CD4-positive, alpha-beta T cell treated with Interleukin-2 at 100 ng/mL for 4 hours (primary cell): ENCODE results near the gene MIEN1.
"Not testable (repeated sequence)": the region's sequence is repeated elsewhere in the genome, so short reads cannot be mapped to it uniquely, and the experiment has no call there.

Source experiments
- DNase-seq: peaks from one replicate; pipeline ENCODE4 v3.0.0-alpha.2; 2020; ENCODE audit warnings: low spot score

Gene MIEN1, protein sequence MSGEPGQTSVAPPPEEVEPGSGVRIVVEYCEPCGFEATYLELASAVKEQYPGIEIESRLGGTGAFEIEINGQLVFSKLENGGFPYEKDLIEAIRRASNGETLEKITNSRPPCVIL

DNA sequence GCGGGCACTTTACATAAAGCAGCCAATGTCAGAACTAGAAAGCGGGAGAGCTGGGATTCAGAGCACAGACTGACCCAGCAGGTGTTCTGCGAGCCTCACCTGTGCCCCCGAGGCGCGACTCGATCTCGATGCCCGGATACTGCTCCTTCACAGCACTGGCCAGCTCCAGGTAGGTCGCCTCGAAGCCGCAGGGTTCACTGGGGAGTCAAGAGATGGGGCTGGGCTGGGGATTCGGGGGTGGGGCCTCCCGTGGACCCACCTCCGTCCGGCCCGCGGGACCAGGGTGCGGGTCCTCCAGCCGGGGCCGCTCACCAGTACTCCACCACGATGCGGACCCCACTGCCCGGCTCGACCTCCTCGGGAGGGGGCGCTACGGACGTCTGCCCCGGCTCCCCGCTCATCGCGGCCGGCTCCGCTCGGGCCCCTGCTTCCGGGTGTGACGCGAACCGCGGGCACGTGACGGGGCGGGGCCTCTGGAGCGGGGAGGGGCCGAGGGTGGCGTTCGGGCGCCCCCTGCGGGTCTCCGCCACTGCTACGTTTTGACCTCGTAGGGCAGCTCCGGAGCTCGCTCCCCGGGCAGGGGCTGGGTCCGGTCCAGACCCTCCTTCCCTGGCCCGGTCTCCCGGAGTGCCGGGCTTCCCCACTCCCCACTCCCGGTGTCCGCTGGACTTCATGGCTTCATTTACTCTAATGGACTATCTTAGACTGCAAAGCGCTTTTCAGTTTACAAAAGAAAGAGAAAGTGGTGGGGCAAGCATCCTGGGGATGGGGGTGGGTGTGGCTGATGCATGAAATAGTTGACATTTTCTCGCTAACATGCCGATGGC, at the start of gene MIEN1:
Gene MIEN1 (minus strand): TSS at position 438 of the 827 bp plus-strand sequence. CDS start 37 bp downstream, at position 401.
- peak; percentile 93 for DNase-seq

DNA sequence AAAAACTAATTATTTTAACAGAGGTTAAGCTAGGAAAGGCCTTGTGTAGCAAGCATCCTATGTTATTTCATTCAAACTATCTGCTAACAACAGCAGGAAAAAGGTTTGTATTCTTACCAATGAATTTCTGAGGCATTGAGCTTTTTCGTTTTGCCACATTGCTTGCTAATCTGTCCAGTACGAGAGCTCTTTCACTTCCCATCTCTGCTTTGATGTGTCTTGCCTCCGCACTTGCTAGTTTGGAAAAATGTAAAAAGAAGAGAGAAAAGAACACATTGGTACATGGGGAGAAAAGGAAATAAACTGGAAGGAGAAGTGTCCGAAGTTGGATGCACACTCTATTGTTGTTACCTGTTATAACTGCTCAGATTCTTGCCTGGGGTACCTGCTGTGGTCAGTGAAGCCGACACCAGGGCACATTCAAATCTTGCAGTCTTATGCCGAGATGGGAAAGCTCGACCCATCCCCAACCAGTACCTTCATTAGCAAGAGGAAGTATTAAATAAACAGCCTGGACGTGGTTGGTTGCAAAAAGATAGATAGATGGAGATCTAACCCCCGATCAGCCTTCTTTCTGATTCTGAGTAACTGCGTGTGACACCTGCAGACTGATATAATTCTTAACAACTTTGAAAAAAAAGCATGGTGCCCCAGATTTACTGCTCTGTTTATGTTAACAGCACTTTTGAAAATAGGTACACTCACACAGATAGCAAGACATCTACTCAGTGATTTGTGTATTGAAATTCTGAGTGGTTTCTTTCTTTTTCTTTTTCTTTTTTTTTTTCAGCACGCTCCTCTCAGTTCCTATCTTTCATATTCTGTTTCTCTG, 47.4 kb upstream of the MIEN1 start:
- DNase-seq: peak; percentile 73

DNA sequence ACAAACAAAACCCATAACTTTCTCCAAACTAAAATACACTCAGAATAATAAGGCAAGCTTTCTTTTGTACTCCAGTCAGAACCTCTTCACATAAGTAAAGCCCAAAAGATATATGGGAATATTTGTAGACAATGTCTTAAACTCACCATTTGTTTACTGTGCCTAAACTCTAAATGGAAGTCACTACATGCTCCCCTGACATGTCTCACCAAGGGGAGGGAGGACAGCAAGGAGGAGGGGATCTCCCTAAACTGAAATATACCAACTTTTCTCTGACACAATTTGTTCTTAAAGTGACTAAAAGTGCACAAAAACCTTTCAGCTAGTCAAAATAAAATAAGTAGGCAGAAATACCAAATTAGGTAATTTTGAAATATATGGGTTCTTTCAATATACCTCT, 45.9 kb upstream of the MIEN1 start:
- DNase-seq: peak; percentile 53

DNA sequence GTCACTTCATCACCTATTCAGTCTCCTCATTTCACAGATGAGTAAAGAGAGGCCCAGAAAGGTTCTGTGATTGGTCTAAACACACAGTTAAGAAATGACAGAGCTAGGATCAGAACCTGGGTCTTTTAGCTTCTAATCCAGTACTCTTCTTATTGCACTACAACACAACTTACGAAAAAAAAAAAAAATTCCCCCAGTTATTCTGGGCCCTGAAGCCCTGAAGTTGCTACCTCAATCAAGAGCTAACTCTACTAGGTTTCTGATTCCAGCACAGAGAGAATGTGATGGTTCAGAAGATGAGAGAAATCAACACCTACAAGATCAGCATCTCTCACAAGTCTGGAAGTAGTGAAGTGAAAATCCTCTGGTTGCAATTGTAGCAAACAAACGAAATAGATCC, 44.7 kb upstream of the MIEN1 start:
- DNase-seq: no peak

DNA sequence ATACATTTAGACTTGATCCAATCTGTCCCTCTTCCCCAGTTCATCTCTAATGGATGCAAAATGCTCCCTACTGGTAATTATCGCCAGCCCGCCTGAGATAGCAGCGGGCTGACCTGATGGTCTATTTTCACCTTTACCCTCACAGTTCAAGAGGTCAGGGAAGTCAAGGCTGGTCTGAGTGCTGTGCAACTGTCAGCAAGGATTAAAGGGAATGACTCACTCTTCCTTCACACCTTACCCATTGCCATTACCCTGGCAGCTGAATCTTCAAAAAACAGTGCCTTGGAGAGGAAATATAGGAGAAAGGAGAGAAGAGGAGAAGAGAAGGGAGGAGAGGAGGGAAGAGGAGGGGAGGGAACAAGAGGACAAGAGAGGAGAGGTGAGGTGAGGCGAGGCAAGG, 43.7 kb upstream of the MIEN1 start:
- DNase-seq: peak; percentile 30

DNA sequence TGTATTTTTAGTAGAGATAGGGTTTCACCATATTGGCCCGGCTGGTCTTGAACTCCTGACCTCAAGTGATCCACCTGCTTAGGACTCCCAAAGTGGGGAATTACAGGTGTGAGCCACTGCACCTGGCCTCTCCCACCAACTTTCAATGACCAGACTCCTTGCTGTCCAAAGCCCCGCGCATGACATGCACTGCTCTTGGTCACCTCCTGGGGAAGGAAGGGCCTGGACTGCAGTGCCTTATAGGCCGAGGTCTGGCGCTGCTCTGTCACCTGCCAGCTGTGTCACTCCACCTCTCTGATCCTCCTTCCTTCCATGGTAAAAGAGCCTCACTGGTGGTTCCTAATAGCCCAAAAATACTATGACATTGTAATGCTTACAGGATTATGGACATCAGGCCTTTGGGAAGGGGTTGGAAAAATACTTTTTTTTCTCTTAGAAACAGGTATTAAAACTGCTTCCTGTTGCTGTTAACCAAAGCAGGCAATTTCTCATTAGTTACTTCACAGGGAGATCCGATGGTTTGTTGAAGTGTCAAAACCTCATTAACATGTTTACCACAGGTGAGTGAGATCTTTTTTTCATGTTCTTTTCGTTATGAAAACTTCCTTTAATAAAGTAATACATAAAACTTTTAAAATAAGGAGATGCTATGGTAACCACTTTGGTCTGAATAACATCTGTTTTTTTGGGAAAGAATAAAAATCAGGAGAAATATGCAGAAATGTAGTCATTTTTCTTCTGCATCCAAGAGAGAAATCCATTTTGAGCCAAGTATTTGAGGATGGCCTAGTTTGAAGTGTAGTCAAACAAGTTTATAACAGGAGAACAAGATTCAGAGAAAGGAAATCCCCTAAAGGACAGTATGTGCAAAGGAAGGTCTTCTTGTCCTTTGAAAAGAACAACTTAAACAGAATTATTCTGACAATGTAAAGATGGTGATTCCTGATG, 42.9 kb upstream of the MIEN1 start:
- peak; percentile 53 for DNase-seq

DNA sequence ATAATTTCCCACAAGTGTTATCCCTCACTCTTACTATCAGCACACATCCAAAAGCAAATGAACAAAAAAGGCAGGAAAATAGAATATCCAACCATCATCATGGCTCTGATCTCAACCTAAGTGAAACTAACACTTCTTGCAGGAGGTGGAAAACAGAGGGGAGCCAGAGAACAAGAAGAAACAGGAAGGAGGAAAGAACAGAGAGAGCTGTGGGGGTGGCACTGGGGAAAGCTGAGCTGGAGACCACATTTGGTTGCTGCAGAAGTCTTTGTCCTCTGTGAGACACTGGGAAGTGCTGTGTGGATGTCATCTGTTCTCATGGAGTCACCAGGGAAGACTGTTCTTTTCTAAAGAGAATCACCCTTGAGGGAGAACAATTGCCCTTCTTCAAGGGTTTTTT, 42.1 kb upstream of the MIEN1 start:
- DNase-seq: no peak

DNA sequence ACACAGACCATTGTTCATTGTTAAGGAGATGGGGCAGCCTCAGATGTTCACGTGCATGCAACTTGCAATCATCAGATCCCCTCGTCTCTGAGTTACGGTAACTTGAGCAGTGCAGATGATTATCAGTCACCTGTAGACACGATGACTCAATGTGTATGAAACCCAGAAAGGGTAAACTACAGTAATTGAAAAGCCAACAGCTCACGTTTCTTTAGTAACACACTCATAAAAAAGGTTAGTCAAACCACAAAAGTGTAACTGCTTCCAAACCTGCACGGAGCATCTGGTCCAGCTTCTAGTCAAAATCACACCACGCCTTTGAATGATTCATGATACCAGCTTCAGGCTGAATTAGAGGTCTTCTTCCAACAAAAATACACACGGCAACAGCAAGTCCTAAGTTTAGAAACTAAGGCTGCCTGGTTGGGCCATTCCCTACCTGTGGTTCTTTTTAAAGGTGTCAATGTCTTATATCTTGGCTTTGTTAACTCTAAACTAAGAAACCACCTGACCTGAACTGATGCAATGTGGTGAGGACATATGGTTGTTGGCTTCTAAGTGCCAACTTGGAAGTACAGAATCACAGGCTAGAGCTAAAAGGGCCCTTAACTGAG, 39.7 kb upstream of the MIEN1 start:
- peak; percentile 93 for DNase-seq

DNA sequence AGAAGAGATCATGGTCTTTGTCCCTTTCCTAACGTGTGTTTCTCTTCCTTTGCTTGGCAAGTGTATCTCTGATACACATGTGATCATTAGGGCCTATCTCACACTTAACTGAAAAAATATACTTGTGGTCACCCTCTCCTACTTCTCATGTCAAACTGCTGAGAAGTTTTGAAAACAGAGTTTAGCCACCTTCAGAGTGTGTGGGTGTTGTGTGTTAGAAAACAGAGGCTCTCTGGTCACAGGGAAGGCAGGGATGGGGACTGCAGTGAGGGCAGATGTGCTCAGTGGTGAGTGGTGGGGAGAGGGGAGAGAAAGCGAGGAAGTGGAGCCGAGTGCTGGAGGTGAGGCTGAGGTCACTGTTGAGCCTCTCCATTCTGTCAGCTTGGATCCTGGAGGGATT, 36.8 kb upstream of the MIEN1 start:
- no peak for DNase-seq

DNA sequence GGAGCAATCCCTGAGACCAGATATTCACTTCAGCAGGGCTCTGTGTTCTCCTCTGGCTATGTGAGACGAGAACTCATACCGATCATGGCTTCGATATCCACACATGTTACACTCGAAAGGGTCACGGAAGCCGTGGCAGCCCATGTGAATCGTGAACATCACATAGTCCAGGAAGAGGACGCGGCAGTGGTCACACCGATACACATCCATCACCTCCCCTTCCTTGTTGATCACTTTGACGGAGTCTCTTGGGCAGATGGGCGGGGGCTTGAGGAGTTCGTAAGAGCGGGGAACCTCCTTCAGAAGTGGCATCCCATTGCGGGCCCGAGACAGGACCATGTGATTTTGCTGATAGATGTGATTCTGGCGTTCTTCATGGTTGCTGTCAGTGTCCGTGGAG, 35.4 kb upstream of the MIEN1 start:
- no peak for DNase-seq

DNA sequence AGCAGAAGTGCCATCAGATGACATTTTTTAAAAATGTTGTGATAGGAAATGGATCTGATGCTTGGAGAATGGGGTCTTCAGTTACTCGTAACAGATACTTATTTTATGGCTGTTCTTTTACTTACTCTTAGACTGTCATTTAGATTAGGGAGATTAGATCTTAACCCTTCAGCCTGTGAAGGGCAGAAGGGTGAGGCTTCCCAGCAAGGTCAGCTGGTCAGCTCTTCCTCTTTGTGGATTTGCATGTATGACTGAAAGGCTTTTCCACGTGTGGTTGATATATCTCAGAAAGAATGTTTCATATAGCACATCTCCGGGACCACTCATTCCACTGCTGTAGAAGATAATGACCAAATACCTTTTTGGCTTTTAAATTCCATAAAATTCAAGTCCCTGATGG, 34.8 kb upstream of the MIEN1 start:
- no peak for DNase-seq

DNA sequence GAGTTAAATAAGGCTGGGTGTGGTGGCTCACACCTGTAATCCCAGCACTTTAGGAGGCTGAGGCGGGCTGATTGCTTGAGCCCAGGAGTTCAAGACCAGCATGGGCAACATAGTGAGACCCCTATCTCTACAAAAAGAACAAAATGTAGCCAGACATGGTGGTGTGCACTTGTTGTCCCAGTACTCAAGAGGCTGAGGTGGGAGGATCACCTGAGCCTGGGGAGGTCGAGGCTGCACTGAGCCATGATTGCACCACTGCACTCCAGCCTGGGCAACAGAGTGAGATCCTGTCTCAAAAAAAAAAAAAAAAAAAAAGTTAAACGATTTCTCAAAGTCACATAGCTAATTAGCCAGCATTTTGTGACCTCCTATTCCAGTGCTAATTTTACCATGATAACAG, 33.8 kb upstream of the MIEN1 start:
- DNase-seq: not testable (repeated sequence)

DNA sequence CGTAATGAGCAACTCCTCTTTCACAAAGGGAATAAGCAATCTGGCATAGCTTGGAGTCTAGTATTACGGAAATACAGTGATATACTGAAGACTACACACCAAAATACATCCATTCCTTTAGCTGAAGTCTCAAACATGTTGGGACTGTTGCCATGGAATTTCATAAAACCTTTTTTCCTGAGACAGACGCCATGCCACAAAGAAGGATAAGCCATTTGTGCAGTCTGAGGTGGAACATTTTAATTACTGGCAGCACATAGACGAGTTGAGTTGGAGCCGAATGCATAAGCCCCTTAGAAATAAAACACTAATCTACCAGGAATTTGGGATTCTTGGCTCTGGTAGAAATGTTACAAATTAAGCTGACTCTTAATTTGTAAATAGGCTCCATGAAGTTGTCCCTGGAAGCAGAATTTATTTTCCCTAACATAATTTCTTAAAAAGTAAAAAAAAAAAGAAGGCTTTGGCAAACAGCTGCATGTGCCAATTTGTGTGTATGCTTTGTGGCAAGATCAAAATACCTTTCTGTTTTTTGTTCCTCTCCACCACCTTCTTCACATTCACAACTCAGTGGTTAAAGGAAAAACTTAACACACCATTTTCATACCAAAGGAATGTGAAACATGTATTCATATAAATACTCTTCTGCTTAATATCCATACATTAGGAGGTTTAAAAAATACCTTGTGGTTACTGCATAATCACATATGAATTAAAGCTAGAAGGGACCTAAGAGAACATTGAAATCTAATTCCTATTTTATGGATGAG, 32.9 kb upstream of the MIEN1 start:
- DNase-seq: no peak

DNA sequence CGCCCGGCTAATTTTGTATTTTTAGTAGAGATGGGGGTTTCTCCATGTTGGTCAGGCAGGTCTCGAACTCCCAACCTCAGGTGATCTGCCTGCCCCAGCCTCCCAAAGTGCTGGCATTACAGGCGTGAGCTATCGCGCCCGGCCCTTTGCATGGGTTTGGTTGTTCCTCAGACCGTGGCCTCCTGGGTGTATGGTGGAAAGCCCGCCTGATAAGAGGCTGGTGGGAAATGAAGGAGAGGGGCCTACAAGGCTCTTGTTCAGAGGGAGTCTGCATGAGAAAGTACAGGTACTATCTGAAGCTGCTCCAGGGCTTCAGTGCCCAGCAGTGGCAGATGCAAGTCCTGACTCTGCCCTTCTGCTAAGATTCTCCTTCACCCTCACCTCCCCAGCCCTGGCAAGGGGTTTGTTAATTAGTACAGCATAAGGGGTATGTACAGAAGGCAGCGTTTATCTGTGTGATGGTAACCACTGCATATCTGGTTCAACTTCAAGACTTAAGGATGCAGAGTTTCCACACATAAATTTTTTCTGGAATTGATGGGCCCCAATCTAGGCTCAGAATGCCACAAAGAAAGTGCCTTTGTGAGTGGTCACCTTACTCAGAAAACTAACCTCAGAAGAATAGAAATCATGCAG, 31.6 kb upstream of the MIEN1 start:
- no peak for DNase-seq

DNA sequence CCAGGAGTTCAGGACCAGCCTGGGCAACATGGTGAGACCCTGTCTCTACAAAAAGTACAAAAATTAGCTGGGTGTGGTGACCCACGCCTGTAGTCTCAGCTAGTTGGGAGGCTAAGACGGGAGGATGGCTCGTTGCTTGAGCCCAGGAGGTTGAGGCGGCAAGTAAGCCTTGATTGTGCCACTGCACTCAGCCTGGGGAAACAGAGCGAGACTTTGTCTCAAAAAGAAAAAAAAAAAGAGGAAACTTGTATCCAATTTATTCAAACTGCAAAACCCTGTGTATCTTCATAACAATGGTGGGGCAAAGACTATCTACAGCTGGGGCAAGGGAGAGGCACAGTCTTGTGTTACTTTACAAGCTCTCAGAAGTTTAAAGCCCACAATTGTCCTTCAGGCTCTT, 28.9 kb upstream of the MIEN1 start:
- no peak for DNase-seq

DNA sequence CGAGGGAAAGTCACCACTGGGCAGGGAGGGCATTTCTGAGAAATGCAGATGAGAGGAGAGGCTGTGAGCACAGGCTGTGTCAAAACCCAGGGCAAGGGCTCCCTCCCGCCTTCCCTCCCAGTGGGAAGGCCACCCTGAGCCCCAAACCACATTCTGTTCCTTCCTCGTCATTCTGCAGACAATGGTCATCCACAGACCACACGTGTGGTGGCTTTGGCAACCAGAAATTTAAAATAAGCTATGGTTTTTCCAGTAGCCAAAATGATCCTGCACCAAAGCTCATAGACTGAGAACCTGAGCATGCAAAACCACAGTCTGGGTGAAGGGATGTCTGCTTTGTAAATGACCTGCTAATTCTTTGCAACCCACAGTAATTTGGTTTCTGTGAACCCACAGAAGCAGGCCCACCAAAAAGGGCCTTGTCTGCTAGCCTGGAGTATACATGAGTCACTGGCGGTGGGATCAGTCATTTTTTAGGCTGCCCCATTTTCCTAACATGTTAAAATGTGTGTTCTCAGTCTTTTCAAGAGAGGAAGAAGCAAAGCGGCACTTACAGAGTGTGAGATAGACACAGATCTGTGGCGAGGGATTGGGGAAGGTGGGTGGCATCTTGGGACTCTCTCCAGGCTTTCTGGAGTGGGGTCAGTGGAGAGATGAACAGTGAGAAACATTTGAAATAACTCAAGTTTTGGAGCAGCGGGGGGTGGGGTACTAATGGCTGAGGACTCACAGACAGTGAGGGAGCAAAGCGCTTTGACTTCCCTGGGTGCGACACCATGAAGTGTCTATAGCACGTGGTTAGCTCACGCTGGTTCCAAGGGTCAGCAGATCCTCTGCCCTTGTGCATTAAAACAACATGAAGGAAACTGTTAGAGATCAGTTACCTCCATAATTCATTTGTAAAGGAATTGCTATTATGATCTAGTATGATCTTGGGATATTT, 27.9 kb upstream of the MIEN1 start:
- peak; percentile 91 for DNase-seq

DNA sequence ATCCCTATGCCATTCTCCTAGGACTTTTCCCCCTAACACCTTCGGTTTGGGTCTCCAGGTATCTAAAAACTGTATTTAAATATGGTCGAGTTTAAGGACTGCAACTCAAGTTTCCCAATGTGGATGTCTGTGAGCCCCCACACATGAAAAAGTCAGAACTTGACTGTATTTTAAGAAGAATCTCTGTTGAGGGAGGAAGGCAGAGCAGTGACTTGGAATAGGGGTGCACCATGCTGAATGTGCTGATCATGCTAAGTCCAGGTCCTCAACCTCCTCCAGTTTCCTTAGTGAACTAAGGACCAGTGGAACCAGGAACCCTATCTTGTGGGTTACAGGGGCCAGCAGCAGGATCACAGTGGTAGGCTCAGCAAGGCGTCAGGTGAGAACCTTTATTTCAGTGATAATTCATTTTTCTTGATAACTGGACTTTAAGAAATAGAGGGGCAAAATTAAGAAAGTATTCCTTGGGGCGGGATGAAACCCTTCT, 26.9 kb upstream of the MIEN1 start:
- no peak for DNase-seq

DNA sequence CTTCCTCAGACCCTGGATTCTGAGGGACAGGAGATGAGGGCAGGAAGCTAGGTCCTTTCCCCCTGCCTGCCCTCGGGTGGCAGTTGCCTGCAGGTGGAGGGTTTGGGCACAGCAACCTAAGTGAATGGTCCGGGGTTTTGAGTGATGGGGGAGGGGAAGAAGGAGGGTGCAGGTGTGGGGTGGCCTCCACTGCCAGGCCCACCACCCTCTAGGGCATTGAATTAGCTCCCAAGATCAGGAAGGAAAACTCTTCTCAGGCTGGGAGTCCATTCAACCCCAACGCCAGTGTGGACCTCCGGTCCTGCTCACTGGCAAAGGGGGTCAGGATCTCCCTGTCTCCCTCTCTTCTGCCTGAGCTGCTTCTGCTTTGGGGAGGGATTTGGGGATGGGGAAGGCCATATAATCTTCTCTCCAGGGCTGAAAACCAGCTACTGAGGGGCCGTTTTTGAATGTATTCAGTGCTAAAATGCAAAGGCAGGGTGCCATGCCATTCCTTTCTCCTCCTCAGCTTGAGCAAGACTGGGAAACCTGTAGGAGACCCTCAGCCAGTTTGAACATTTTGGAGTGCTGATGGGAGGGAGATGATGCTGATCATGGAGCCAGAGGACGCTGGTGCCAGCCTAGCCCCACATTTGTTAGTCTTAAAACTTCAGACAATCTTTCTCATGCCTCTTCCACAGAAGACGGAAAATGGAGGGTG, 26.2 kb upstream of the MIEN1 start:
- no peak for DNase-seq
